ENCODE measurements around the gene GNAQ. TPM values are rescaled to one million over a fixed set of nuclear protein-coding genes. Genes with fewer than 3 reads are reported as not detected.
A peak's percentile ranks its signal among the peaks of the same experiment; 100 is the strongest.

Gene GNAQ
- total RNA-seq, 1 experiment from 2014 or later, result 0.51 TPM

DNA sequence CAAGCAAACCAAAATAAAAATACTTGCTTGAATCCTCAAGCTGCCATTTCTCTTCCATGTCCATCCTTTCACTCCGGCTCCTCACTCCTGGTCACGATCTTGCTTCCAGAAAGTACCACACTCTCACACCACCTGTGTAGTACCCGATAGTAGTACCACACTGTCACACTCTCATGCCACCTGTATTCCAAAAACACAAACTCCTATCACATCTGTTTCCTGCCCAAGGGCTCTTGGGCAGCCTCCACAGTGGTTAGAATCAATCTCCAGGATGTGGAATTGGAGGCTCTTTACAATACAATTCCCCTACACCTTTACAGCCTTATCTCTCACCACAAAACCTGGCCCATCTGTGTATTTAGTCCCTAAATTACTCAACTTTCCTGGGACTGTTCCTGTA is 130.6 kb downstream of the GNAQ start:
- no peak overlapping the region for H3K4me2 ChIP-seq (ENCODE audit: low read length)
- DNase-seq (no peak), ATAC-seq (no peak)
- no peaks in the 10 kb centered on the region for H3F3A ChIP-seq (ENCODE audit: low read length, unreplicated experiment)
- no peak overlapping the region for H3K4me3 ChIP-seq (ENCODE audit: low read length)
- ChIA-PET POLR2A (ENCODE audit: unreplicated experiment) (no interaction called here), CTCF (no interaction called here)
- H3K27me3 ChIP-seq (ENCODE audit: low read length), result no peaks in the 10 kb centered on the region
- intact Hi-C loops (cut with micrococcal nuclease), result no loop called here
- no peaks in the 10 kb centered on the region for H4K20me1 ChIP-seq (ENCODE audit: low read length)
- no peaks in the 10 kb centered on the region for H3K9me3 ChIP-seq (ENCODE audit: low read length)
- H2AFZ ChIP-seq (ENCODE audit: low read length), result no peak overlapping the region
- no peaks in the 10 kb centered on the region for H3K79me2 ChIP-seq (ENCODE audit: low read length)
- no peaks in the 10 kb centered on the region for H3K36me3 ChIP-seq (ENCODE audit: low read depth, low read length)
- no peaks in the 10 kb centered on the region for H3K4me1 ChIP-seq (ENCODE audit: insufficient read depth, low read length)
- no peaks in the 10 kb centered on the region for H3K9me2 ChIP-seq (replicated peaks; ENCODE audit: low read length)
- H3K27ac ChIP-seq (ENCODE audit: low read length), result no peak overlapping the region
- TF ChIP-seq EZH2phosphoT487 (IDR thresholded peaks at IDR 0.05; ENCODE audit: borderline replicate concordance, low read length), result no peak
- TF ChIP-seq EZH2 (IDR thresholded peaks at IDR 0.05; ENCODE audit: low read length, unreplicated experiment), result no peak
- TF ChIP-seq, protein P1, sequence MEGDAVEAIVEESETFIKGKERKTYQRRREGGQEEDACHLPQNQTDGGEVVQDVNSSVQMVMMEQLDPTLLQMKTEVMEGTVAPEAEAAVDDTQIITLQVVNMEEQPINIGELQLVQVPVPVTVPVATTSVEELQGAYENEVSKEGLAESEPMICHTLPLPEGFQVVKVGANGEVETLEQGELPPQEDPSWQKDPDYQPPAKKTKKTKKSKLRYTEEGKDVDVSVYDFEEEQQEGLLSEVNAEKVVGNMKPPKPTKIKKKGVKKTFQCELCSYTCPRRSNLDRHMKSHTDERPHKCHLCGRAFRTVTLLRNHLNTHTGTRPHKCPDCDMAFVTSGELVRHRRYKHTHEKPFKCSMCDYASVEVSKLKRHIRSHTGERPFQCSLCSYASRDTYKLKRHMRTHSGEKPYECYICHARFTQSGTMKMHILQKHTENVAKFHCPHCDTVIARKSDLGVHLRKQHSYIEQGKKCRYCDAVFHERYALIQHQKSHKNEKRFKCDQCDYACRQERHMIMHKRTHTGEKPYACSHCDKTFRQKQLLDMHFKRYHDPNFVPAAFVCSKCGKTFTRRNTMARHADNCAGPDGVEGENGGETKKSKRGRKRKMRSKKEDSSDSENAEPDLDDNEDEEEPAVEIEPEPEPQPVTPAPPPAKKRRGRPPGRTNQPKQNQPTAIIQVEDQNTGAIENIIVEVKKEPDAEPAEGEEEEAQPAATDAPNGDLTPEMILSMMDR (conservative IDR thresholded peaks at IDR 0.05; ENCODE audit: low read depth, low read length), result no peak
- no peak overlapping the region for H3K9ac ChIP-seq (ENCODE audit: low read length)
- BruUV-seq (replicated peaks), result no TSS peak

- Histone ChIP-seq H3K79me2 (ENCODE audit: low read length) (no peaks in the 10 kb centered on the region), H3K9me3 (ENCODE audit: low read length) (no peaks in the 10 kb centered on the region), H3K27me3 (ENCODE audit: low read length) (no peaks in the 10 kb centered on the region), H3K9me2 (replicated peaks; ENCODE audit: low read length) (no peaks in the 10 kb centered on the region), H2AFZ (ENCODE audit: low read length) (no peak overlapping the region), H3K4me2 (ENCODE audit: low read length) (no peak overlapping the region), H3K36me3 (ENCODE audit: low read depth, low read length) (no peaks in the 10 kb centered on the region), H3F3A (ENCODE audit: low read length, unreplicated experiment) (no peaks in the 10 kb centered on the region), H3K4me1 (ENCODE audit: insufficient read depth, low read length) (no peaks in the 10 kb centered on the region), H3K4me3 (ENCODE audit: low read length) (no peak overlapping the region), H3K27ac (ENCODE audit: low read length) (no peak overlapping the region), H3K9ac (ENCODE audit: low read length) (no peak overlapping the region), H4K20me1 (ENCODE audit: low read length) (no peaks in the 10 kb centered on the region)
- ATAC-seq, result no peak
- ChIA-PET POLR2A (ENCODE audit: unreplicated experiment) (no interaction called here), CTCF (no interaction called here)
- DNase-seq, result peak; percentile 27
- BruUV-seq (replicated peaks), result no TSS peak
- TF ChIP-seq EZH2phosphoT487 (IDR thresholded peaks at IDR 0.05; ENCODE audit: borderline replicate concordance, low read length) (no peak), EZH2 (IDR thresholded peaks at IDR 0.05; ENCODE audit: low read length, unreplicated experiment) (no peak)
- TF ChIP-seq, protein P1 (conservative IDR thresholded peaks at IDR 0.05; ENCODE audit: low read depth, low read length), result no peak
- intact Hi-C loops (cut with micrococcal nuclease), result no loop called here
These were observed 131.8 kb downstream of the GNAQ start for GRCh38 chr9:77899679-77900354.

GRCh38 chr9:77898864-77899263 is 132.7 kb downstream of the GNAQ start:
- Histone ChIP-seq H3K9ac (ENCODE audit: low read length) (no peak overlapping the region), H3K36me3 (ENCODE audit: low read depth, low read length) (no peaks in the 10 kb centered on the region), H3K9me2 (replicated peaks; ENCODE audit: low read length) (no peaks in the 10 kb centered on the region), H2AFZ (ENCODE audit: low read length) (no peak overlapping the region), H3K9me3 (ENCODE audit: low read length) (no peaks in the 10 kb centered on the region), H3F3A (ENCODE audit: low read length, unreplicated experiment) (no peaks in the 10 kb centered on the region), H4K20me1 (ENCODE audit: low read length) (no peaks in the 10 kb centered on the region), H3K4me2 (ENCODE audit: low read length) (no peak overlapping the region), H3K79me2 (ENCODE audit: low read length) (no peaks in the 10 kb centered on the region), H3K27me3 (ENCODE audit: low read length) (no peaks in the 10 kb centered on the region), H3K4me1 (ENCODE audit: insufficient read depth, low read length) (no peaks in the 10 kb centered on the region), H3K27ac (ENCODE audit: low read length) (no peak overlapping the region), H3K4me3 (ENCODE audit: low read length) (no peak overlapping the region)
- intact Hi-C loops (cut with micrococcal nuclease), result no loop called here
- ATAC-seq, result no peak
- ChIA-PET POLR2A (ENCODE audit: unreplicated experiment) (no interaction called here), CTCF (no interaction called here)
- TF ChIP-seq EZH2 (IDR thresholded peaks at IDR 0.05; ENCODE audit: low read length, unreplicated experiment), result no peak
- TF ChIP-seq, protein P1 (conservative IDR thresholded peaks at IDR 0.05; ENCODE audit: low read depth, low read length), result no peak
- TF ChIP-seq EZH2phosphoT487 (IDR thresholded peaks at IDR 0.05; ENCODE audit: borderline replicate concordance, low read length), result no peak
- no TSS peak for BruUV-seq (replicated peaks)
- DNase-seq, result no peak
